Umbilical cord (tissue), 1 donor: Measurements from ENCODE around the gene CRTC3. TPM values are rescaled to one million over a fixed set of nuclear protein-coding genes. Genes with fewer than 3 reads are reported as not detected.

ENCODE experiments used
- total RNA-seq: library from RNA; depleted of rRNA; stranded (reverse); fragments of >200 nt; gene quantifications from one replicate; pipeline ENCODE4 v1.2.3, GENCODE V29; 2014; ENCODE audit warnings: low replicate concordance; ENCODE audit not compliant: insufficient read depth

CRTC3 gene
- total RNA-seq, 1 donor from 2014 or later: 40.0 TPM

Other genes starting within 250 kb of the CRTC3 start
- 8.2 TPM for gene ZNF774, start 177.6 kb upstream of the CRTC3 start, total RNA-seq
- gene IQGAP1, start 141.7 kb upstream of the CRTC3 start, total RNA-seq: 247 TPM
- 4.1 TPM for gene BLM, start 187.4 kb downstream of the CRTC3 start, total RNA-seq